NCI-H82 (cell line): Measurements from ENCODE around the gene FXYD6.
A peak's percentile ranks its signal among the peaks of the same experiment; 100 is the strongest.

Source experiments
- DNase-seq: peaks from one replicate; lab custom pipeline; 2025; lab: John Stamatoyannopoulos, UW

The FXYD6 gene

GRCh38 chr11:117910525-117910924 is 34.1 kb upstream of the FXYD6 start:
- no peak for DNase-seq

- DNase-seq = no peak
Measured at GRCh38 chr11:117909611-117910382, 33.3 kb upstream of the FXYD6 start.

- no peak for DNase-seq
Measured at GRCh38 chr11:117908959-117909610, 32.6 kb upstream of the FXYD6 start.

GRCh38 chr11:117908109-117908895 is 31.8 kb upstream of the FXYD6 start:
- DNase-seq = no peak

- peak; percentile 93 for DNase-seq
Measured at GRCh38 chr11:117907276-117908108, 31.0 kb upstream of the FXYD6 start.

- no peak for DNase-seq
Measured at GRCh38 chr11:117906710-117907109, 30.3 kb upstream of the FXYD6 start.

- no peak for DNase-seq
Measured at GRCh38 chr11:117906126-117906525, 29.7 kb upstream of the FXYD6 start.

GRCh38 chr11:117905524-117905923 is 29.1 kb upstream of the FXYD6 start:
- DNase-seq = no peak

- no peak for DNase-seq
Measured at GRCh38 chr11:117903505-117904382, 27.3 kb upstream of the FXYD6 start.

- no peak for DNase-seq
Measured at GRCh38 chr11:117902001-117902845, 25.8 kb upstream of the FXYD6 start.

- DNase-seq = no peak
Measured at GRCh38 chr11:117901601-117902000, 25.1 kb upstream of the FXYD6 start.

- DNase-seq = no peak
Measured at GRCh38 chr11:117900720-117901440, 24.4 kb upstream of the FXYD6 start.

GRCh38 chr11:117900121-117900648 is 23.7 kb upstream of the FXYD6 start:
- DNase-seq = no peak

- no peak for DNase-seq
Measured at GRCh38 chr11:117898059-117898458, 21.6 kb upstream of the FXYD6 start.

GRCh38 chr11:117892651-117893050 is 16.2 kb upstream of the FXYD6 start:
- DNase-seq = no peak

GRCh38 chr11:117891362-117891761 is 14.9 kb upstream of the FXYD6 start:
- no peak for DNase-seq

GRCh38 chr11:117888139-117888566 is 11.7 kb upstream of the FXYD6 start:
- no peak for DNase-seq

- no peak for DNase-seq
Measured at GRCh38 chr11:117887431-117888138, 11.1 kb upstream of the FXYD6 start.
